Parathyroid adenoma (tissue), 2 donors: ENCODE measurements around the gene CHID1.

Experiments used
- H2AFZ ChIP-seq: fragments of 300-600 bp; sonication (generic); one replicate; pipeline ENCODE4 v1.7.0; 2017; ENCODE audit warnings: antibody characterized with exemption, mild to moderate bottlenecking
- H3K27ac ChIP-seq: fragments of 300-600 bp; sonication (generic); one replicate; pipeline ENCODE4 v1.7.0; 2017
- H3K27me3 ChIP-seq: fragments of 300-600 bp; sonication (generic); one replicate; pipeline ENCODE4 v1.7.0; 2017; ENCODE audit warnings: low read length; ENCODE audit not compliant: control insufficient read depth, insufficient read depth
- H3K36me3 ChIP-seq: fragments of 300-600 bp; sonication (generic); one replicate; pipeline ENCODE4 v1.7.0; 2017; ENCODE audit warnings: low read length; ENCODE audit not compliant: control insufficient read depth, insufficient read depth
- H3K4me1 ChIP-seq: fragments of 300-600 bp; sonication (generic); one replicate; pipeline ENCODE4 v1.7.0; 2017; ENCODE audit warnings: control low read depth
- H3K4me2 ChIP-seq: fragments of 300-600 bp; sonication (generic); one replicate; pipeline ENCODE4 v1.7.0; 2017; ENCODE audit warnings: low read length
- H3K4me3 ChIP-seq: fragments of 300-600 bp; sonication (generic); one replicate; pipeline ENCODE4 v1.7.0; 2017; ENCODE audit warnings: low read depth, low read length
- H3K79me2 ChIP-seq: fragments of 300-600 bp; sonication (generic); one replicate; pipeline ENCODE4 v1.7.0; 2017; ENCODE audit warnings: control low read depth
- H3K9ac ChIP-seq: fragments of 300-600 bp; sonication (generic); one replicate; pipeline ENCODE4 v1.7.0; 2017; ENCODE audit warnings: mild to moderate bottlenecking
- H3K9me3 ChIP-seq: fragments of 300-600 bp; sonication (generic); one replicate; pipeline ENCODE4 v1.7.0; 2017; ENCODE audit warnings: low read length; ENCODE audit not compliant: control insufficient read depth
- CTCF ChIP-seq: fragments of 300-600 bp; sonication (generic); IDR thresholded peaks from one replicate; pipeline ENCODE4 v1.7.0; 2017; ENCODE audit warnings: antibody characterized with exemption, mild to moderate bottlenecking
- donor health status: primary hyperparathyroidism.

The CHID1 gene

GRCh38 chr11:862696-863022 lies 48.0 kb downstream of the CHID1 start:
- Histone ChIP-seq H3K9ac (no peak overlapping the region), H3K9me3 (no peaks in the 10 kb centered on the region), H3K27me3 (no peaks in the 10 kb centered on the region), H3K4me3 (no peak overlapping the region), H2AFZ (no peak overlapping the region), H3K4me2 (no peak overlapping the region), H3K4me1 (no peaks in the 10 kb centered on the region), H3K79me2 (no peaks in the 10 kb centered on the region), H3K36me3 (no peaks in the 10 kb centered on the region), H3K27ac (no peak overlapping the region)
- TF ChIP-seq CTCF = no peak

GRCh38 chr11:862081-862661 lies 48.4 kb downstream of the CHID1 start:
- Histone ChIP-seq H3K9me3 (no peaks in the 10 kb centered on the region), H3K9ac (no peak overlapping the region), H3K36me3 (no peaks in the 10 kb centered on the region), H3K27ac (no peak overlapping the region), H3K4me2 (no peak overlapping the region), H3K4me1 (no peaks in the 10 kb centered on the region), H3K4me3 (no peak overlapping the region), H2AFZ (no peak overlapping the region), H3K79me2 (no peaks in the 10 kb centered on the region), H3K27me3 (no peaks in the 10 kb centered on the region)
- no peak for TF ChIP-seq CTCF

- Histone ChIP-seq H3K4me1 (no peaks in the 10 kb centered on the region), H3K79me2 (no peaks in the 10 kb centered on the region), H2AFZ (no peak overlapping the region), H3K9me3 (no peaks in the 10 kb centered on the region), H3K27me3 (no peaks in the 10 kb centered on the region), H3K4me2 (no peak overlapping the region), H3K27ac (no peak overlapping the region), H3K4me3 (no peak overlapping the region), H3K36me3 (no peaks in the 10 kb centered on the region), H3K9ac (no peak overlapping the region)
- TF ChIP-seq CTCF = no peak
Measured at GRCh38 chr11:861105-861479, 49.5 kb downstream of the CHID1 start.

GRCh38 chr11:860234-861104 lies 50.1 kb downstream of the CHID1 start:
- H3K4me2 ChIP-seq = no peak overlapping the region
- no peak overlapping the region for H2AFZ ChIP-seq
- H3K4me3 ChIP-seq = no peak overlapping the region
- no peaks in the 10 kb centered on the region for H3K27me3 ChIP-seq
- H3K79me2 ChIP-seq = no peaks in the 10 kb centered on the region
- no peak overlapping the region for H3K9ac ChIP-seq
- no peaks in the 10 kb centered on the region for H3K4me1 ChIP-seq
- H3K36me3 ChIP-seq = no peaks in the 10 kb centered on the region
- no peak overlapping the region for H3K27ac ChIP-seq
- no peaks in the 10 kb centered on the region for H3K9me3 ChIP-seq
- TF ChIP-seq CTCF = no peak
